ENCODE data around the gene SLC49A3.
"Not testable (repeated sequence)": the region's sequence is repeated elsewhere in the genome, so short reads cannot be mapped to it uniquely, and the experiment has no call there.

The SLC49A3 gene

GRCh38 chr4:680091-680490 lies 8.9 kb downstream of the SLC49A3 start:
- DNase-seq, result no peak

DNA sequence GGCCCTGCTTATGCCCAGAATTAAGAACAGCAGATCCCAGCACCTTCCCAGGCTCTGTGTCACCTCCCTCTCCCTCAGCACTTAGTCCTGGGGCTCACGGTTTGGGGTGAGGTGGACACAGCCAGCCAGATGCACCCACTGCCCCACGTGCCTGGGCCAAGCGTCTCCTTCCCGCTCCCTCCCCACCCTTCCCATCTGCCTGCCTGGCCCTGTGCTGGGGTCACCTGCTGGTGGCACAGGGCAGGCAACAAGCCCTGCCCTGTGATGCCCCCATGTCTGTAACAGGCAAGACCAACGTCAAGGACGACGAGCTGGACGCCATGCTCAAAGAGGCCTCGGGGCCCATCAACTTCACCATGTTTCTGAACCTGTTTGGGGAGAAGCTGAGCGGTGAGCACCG lies 9.3 kb downstream of the SLC49A3 start:
- no peak for DNase-seq

DNA sequence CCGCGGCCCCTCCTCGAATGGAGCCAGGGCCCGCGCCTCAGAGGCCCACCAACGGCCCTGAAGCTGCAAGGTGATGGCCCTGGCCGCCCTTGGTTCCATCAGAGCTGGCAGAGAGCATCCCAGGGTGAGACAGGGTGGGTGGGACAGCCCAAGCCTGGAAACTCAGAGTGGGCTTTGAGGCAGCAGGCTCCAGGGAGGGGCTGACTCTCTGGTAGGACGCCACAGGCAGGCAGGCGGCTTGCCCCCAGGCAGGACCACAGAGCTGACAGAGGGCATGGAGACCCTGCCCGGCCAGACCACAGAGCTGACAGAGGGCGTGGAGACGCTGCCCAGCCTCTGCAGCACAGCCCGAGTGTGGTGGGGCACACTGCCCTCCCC lies 9.9 kb downstream of the SLC49A3 start:
- DNase-seq, result no peak

DNA sequence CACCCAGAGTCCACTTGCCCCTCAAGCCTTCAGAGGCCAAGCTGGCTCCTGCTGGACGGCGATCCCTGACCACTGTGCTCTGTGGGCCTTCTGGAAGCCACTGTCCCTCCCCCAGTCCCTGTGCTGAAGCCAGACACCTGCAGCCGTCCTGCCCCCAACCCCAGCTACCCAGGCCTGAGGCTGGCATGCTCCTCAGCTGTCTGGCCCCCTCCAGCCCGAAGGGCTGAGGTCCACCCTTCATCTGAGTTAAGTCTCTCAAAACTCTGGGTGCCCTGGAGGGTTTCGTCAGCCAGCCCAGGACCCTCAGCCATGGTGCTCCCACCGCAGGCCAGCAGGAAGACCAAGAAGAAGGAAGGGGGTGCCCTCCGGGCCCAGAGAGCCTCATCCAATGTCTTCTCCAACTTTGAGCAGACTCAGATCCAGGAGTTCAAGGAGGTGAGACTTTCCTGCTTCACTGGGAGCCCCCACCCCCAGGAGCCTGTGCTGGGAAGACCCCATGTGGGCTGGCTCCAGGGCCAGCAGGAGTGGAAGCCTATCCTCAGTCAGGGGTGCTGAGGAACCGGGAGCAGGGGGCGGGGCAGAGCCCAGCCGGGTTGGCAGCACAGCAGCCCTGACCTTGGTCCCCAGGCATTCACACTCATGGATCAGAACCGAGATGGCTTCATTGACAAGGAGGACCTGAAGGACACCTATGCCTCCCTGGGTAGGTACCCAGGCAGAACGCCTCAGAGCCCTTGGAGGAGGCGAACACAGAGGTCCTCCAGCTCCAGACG lies 10.4 kb downstream of the SLC49A3 start:
- DNase-seq, result no peak

- DNase-seq, result peak; percentile 46 to 76 (median 67)
Measured at GRCh38 chr4:677431-678293, 11.3 kb downstream of the SLC49A3 start.

GRCh38 chr4:676871-677235 lies 12.1 kb downstream of the SLC49A3 start:
- peak in 1 of 3 experiments; percentile 24 for DNase-seq

GRCh38 chr4:675980-676870 lies 12.7 kb downstream of the SLC49A3 start:
- no peak for DNase-seq

DNA sequence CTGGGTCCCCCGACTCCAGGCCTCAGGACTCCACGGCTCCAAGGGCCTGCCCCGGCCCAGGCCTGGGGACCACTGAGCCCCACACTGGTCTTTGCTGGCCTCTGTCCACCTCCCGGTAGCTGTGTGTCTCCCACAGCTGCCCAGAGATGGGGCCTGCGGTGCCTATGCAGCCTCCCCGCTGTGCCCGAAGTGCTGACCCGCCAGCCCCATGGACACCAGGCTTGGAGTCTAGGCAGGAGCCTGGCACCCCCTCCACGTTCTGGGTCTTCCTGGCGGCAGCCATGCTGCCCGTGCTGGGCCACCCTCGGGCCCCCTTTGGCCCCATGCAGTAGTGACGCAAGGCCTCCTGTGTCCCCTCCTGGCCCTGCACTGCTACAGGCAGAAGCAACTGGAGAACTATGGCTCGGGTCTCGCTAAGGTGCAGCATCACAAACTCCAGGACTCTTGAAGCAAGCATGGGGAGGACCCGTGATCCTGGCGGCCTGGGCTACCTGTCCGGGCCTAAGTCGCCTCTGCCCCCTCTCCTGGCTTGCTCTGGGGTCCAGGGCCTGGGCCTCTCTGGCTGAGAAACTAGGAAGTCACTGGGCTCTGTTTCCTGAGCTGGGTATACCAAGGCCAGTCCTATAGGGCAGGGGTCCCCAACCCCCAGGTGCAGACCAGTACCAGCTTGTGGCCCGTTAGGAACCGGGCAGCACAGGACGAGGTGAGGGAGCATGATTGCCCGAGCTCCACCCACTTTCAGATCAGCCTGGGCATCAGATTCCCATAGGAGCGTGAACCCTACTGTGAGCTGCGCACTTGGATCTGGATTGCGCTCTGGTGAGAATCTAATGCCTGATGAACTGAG lies 13.7 kb downstream of the SLC49A3 start:
- no peak for DNase-seq

DNA sequence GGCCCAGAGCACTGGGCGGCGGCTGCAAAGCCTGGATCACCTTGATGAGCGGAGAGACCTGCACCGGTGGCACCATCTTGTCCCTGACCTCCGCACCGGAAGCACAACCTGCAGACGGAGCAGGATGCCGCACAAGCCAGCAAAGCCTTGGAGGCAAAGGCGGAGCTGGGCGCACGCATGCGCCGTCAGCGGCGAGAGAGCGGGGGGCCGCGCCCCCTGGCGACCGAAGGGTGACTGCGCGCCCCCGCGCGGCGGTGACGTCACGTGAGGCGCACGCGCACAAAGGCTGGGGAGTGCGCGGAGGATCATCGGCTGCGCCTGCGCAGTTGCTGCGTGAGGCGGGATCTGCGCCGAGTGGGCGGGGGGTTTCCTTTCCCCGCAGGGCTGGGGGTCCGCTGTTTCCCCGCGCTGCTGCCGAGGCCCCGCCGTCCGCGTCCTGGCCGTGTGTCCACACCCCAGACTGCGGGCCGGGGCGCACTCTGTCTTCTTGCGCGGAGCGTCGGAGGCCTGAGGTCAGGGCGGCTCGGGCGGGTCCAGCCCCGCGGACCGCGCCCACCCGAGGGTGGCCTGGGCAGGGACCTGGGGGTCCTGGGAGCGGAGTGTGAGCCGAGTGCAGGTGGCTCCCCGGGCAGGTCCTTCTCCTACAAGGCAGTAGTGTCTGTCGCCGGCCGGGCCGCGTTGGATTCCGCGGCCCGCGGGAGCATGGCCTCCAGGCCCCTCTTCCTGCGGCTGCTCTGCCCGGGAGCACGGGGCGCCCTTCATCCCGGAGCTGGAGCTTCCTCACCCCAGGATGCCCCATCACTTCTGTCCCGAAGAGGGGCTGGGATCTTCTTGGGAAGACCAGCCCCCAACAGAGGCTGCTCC lies 14.5 kb downstream of the SLC49A3 start, which contains the start of the genes ATP5ME and MYL5:
Gene ATP5ME (minus strand): TSS at position 105 of the 864 bp plus-strand sequence. CDS start 29 bp downstream, at position 76.
Gene MYL5 (plus strand): TSS at position 371 of the 864 bp plus-strand sequence. CDS start 3,485 bp downstream, outside the sequence.
- peak; percentile 96 to 99 (median 97) for DNase-seq

GRCh38 chr4:673349-674091 lies 15.4 kb downstream of the SLC49A3 start:
- DNase-seq, result peak in 1 of 3 experiments; percentile 33

DNA sequence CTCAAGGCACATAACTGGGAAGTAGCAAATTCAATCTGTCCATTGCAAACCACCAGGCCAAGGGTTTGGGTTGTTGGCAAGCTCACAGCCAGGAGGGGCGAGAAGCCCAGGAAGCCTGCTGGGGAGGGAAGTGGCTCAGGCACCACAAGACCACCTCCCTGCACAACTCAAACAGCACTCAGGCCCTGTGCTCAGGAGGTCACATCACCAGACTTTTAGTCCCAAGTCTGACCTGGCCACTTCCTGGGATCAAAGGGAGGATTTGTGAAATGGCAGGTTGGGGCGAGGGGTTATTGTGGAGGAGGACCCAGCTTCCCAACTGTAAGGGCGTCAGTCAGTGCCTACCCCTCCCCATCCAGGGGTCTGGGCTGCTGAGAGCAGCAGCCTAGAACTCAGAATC lies 17.2 kb downstream of the SLC49A3 start:
- no peak for DNase-seq

DNA sequence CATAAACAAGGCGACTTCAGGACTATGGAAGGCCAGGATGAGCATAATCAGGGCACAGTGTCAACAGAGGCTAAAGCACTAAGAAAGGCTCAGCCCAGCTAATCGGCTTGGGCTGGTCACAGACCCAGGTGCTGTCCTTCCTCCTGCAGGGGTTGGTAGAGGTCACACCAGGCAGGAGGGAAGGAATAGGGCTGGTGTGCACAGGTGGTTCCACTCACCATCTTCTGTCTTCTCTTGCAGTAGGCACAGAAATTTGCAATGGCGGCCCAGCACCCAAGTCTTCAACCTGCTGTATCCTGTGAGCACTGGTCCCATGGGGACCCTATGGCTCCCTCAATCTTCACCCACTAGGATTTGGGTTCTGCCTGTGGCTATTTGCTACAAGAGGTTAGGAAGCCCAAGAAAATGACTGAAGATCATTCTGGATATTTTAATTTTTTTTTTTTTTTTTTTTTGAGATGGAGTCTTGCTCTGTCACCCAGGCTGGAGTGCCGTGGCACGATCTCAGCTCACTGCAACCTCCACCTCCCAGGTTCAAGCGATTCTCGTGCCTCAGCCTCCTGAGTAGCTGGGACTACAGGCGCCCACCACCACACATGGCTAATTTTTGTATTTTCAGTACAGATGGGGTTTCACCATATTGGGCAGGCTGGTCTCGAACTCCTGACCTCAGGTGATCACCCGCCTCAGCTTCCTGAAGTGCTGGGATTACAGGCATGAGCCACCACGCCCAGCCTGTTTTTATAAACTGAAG lies 19.0 kb downstream of the SLC49A3 start:
- DNase-seq, result not testable (repeated sequence)

DNA sequence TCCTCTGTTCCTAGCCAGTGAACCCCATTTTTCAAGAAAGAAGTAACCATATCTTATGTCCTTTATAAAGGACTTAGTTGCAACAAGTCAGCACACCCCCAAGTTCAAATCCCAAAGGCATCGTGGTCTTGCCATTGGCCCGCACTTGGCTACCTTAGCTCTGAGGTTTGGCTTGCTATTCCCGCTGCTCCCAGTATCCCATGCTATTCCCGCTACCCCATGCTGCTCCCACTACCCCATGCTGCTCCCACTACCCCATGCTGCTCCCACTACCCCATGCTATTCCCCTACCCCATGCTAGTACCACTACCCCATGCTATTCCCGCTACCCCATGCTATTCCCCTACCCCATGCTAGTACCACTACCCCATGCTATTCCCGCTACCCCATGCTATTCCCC lies 20.7 kb downstream of the SLC49A3 start:
- DNase-seq, result not testable (repeated sequence)

DNA sequence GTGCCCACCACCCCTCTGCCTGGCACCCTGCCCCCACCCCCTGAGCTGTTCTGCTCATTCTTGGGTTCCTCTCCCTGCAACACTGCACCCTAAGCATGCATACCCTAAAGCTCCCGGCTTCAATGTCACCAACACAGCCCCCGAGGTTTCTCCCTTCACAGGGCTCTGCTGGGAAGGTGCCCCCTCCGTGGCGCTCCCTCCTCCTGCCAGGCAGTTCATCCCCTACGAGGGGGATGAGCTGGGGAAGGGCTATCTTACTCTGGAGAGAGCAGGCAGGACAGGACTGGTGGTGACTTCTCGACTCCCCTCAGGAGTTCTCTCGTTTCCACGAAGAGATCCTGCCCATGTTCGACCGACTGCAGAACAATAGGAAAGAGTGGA lies 21.4 kb downstream of the SLC49A3 start:
- DNase-seq, result no peak

DNA sequence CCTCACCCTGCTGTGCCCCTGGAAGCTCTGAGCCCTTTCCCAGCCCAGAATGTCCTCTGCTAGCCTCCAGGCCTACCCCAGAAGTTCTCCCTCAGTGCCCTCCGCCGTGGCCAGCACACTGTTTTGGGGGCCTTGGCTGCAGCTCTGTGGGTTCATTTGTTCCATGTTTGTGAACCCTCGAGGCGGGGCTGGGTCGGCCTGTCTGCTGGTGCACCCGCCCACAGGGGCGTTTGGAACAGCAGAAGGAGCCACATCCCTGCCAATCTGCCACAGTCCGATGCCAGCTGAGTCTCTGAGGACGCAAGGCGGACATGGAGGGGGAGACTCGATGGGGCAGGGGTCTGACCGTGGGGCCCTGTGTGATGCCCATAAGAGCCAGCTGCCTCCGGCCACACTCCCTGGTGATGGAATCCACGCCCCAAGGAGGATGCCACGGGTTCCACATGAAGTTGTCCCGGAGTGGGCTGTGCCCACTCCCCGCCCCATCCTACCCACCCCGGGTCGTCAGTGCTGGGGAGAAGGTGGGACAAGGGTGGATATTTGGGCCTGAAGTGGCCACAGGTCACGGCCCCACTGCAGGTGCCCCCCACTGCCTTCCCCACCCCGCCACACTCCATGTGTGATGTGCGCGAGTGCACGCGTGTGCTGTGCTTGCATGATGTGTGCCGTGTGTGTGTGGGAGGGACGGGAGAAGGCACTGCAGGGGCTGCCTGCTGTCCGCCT lies 22.0 kb downstream of the SLC49A3 start:
- no peak for DNase-seq

GRCh38 chr4:666436-666810 lies 22.5 kb downstream of the SLC49A3 start:
- DNase-seq, result no peak

DNA sequence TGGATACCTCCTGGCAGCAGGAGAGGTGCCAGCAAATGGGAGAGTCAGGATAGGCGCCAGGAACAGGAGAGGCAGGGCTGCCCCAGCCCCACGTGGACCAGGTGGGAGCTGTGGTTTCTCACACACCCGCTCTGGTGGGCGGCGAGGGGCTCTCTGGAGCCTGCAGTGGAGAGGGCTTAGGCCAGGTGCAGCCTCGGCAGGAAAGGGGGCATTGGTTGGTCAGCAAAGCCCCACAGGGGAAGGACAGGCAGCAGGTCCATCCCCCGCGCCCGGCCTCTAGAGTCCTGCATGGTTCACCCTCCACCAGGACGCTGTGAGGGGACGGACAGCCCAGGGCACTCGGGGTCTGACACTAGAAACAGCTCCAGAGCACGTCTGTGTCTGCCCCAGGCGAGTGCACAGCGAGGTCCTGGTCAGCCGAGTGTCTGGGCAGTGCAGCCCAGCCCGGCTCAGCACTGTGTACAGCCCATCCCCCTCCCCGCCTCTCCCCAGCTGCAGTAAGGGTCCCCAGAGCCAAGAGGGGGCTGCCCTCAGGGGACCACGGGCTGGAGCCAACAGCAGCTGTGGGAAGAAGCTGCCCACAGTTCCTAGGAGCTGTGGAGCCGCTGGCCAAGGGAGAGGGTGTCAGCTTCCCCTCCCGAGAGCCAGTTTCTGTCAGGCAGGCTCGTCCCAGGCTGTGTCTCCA lies 23.1 kb downstream of the SLC49A3 start:
- DNase-seq, result no peak

GRCh38 chr4:665381-665750 lies 23.6 kb downstream of the SLC49A3 start:
- DNase-seq, result no peak

Data from NCI-H1417 (cell line).